NCI-H748 treated with DMSO at 0.1 percent for 48 hours (cell line): Measurements from ENCODE around the gene MALAT1.
"Not testable (repeated sequence)": the region's sequence is repeated elsewhere in the genome, so short reads cannot be mapped to it uniquely, and the experiment has no call there.

Source experiments
- DNase-seq: peaks from one replicate; lab custom pipeline; 2025; lab: John Stamatoyannopoulos, UW

MALAT1 gene

GRCh38 chr11:65498727-65498976 is 193 bp upstream of the MALAT1 start:
- no peak for DNase-seq

DNA sequence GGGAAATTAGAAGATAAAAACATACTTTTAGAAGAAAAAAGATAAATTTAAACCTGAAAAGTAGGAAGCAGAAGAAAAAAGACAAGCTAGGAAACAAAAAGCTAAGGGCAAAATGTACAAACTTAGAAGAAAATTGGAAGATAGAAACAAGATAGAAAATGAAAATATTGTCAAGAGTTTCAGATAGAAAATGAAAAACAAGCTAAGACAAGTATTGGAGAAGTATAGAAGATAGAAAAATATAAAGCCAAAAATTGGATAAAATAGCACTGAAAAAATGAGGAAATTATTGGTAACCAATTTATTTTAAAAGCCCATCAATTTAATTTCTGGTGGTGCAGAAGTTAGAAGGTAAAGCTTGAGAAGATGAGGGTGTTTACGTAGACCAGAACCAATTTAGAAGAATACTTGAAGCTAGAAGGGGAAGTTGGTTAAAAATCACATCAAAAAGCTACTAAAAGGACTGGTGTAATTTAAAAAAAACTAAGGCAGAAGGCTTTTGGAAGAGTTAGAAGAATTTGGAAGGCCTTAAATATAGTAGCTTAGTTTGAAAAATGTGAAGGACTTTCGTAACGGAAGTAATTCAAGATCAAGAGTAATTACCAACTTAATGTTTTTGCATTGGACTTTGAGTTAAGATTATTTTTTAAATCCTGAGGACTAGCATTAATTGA is 1.0 kb downstream of the MALAT1 start:
- peak; percentile 7 for DNase-seq

DNA sequence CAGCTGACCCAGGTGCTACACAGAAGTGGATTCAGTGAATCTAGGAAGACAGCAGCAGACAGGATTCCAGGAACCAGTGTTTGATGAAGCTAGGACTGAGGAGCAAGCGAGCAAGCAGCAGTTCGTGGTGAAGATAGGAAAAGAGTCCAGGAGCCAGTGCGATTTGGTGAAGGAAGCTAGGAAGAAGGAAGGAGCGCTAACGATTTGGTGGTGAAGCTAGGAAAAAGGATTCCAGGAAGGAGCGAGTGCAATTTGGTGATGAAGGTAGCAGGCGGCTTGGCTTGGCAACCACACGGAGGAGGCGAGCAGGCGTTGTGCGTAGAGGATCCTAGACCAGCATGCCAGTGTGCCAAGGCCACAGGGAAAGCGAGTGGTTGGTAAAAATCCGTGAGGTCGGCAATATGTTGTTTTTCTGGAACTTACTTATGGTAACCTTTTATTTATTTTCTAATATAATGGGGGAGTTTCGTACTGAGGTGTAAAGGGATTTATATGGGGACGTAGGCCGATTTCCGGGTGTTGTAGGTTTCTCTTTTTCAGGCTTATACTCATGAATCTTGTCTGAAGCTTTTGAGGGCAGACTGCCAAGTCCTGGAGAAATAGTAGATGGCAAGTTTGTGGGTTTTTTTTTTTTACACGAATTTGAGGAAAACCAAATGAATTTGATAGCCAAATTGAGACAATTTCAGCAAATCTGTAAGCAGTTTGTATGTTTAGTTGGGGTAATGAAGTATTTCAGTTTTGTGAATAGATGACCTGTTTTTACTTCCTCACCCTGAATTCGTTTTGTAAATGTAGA is 1.7 kb downstream of the MALAT1 start:
- DNase-seq = peak; percentile 29

- no peak for DNase-seq
These were observed 2.3 kb downstream of the MALAT1 start for GRCh38 chr11:65501186-65501471.

GRCh38 chr11:65501472-65502273 is 2.8 kb downstream of the MALAT1 start:
- DNase-seq = peak; percentile 12

DNA sequence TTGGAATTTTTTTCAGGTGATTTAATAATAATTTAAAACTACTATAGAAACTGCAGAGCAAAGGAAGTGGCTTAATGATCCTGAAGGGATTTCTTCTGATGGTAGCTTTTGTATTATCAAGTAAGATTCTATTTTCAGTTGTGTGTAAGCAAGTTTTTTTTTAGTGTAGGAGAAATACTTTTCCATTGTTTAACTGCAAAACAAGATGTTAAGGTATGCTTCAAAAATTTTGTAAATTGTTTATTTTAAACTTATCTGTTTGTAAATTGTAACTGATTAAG is 3.4 kb downstream of the MALAT1 start:
- no peak for DNase-seq

DNA sequence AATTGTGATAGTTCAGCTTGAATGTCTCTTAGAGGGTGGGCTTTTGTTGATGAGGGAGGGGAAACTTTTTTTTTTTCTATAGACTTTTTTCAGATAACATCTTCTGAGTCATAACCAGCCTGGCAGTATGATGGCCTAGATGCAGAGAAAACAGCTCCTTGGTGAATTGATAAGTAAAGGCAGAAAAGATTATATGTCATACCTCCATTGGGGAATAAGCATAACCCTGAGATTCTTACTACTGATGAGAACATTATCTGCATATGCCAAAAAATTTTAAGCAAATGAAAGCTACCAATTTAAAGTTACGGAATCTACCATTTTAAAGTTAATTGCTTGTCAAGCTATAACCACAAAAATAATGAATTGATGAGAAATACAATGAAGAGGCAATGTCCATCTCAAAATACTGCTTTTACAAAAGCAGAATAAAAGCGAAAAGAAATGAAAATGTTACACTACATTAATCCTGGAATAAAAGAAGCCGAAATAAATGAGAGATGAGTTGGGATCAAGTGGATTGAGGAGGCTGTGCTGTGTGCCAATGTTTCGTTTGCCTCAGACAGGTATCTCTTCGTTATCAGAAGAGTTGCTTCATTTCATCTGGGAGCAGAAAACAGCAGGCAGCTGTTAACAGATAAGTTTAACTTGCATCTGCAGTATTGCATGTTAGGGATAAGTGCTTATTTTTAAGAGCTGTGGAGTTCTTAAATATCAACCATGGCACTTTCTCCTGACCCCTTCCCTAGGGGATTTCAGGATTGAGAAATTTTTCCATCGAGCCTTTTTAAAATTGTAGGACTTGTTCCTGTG is 3.9 kb downstream of the MALAT1 start:
- peak; percentile 37 for DNase-seq

DNA sequence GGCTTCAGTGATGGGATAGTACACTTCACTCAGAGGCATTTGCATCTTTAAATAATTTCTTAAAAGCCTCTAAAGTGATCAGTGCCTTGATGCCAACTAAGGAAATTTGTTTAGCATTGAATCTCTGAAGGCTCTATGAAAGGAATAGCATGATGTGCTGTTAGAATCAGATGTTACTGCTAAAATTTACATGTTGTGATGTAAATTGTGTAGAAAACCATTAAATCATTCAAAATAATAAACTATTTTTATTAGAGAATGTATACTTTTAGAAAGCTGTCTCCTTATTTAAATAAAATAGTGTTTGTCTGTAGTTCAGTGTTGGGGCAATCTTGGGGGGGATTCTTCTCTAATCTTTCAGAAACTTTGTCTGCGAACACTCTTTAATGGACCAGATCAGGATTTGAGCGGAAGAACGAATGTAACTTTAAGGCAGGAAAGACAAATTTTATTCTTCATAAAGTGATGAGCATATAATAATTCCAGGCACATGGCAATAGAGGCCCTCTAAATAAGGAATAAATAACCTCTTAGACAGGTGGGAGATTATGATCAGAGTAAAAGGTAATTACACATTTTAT is 4.6 kb downstream of the MALAT1 start:
- peak; percentile 45 for DNase-seq

GRCh38 chr11:65503949-65504673 is 5.3 kb downstream of the MALAT1 start:
- peak; percentile 45 for DNase-seq

GRCh38 chr11:65504674-65505465 is 6.0 kb downstream of the MALAT1 start:
- DNase-seq = no peak

- DNase-seq = no peak
These were observed 6.8 kb downstream of the MALAT1 start for GRCh38 chr11:65505466-65506289.

DNA sequence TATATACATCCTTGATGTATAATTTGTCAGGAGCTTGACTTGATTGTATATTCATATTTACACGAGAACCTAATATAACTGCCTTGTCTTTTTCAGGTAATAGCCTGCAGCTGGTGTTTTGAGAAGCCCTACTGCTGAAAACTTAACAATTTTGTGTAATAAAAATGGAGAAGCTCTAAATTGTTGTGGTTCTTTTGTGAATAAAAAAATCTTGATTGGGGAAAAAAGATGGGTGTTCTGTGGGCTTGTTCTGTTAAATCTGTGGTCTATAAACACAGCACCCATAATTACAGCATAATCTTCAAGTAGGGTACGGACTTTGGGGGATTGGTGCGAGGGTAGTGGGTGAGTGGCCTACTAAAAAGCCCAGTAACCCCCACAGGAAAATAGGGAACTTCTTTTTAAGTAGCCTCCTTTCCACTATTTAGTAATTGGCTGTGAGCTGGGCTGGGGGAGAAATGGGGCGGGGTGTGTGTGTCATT is 7.5 kb downstream of the MALAT1 start:
- peak; percentile 39 for DNase-seq

GRCh38 chr11:65506772-65507505 is 8.1 kb downstream of the MALAT1 start:
- peak; percentile 76 for DNase-seq

DNA sequence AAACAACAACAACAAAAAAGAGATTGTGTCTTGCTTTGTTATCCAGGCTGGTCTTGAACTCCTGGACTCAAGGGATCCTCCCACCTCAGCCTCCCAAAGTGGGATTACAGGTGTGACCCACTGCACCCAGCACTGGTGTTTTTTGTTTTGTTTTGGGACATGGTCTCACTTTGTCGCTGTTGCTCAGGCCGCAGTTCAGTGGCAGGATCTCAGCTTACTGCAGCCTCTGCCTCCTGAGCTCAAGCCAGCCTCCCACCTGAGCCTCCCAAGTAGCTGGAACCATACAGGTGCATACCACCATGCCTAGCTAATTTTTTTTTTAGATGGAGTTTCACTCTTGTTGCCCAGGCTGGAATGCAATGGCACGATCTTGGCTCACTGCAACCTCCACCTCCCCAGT is 13.5 kb downstream of the MALAT1 start:
- DNase-seq = not testable (repeated sequence)

GRCh38 chr11:65516135-65516968 is 17.5 kb downstream of the MALAT1 start:
- no peak for DNase-seq

GRCh38 chr11:65518941-65519549 is 20.2 kb downstream of the MALAT1 start:
- not testable (repeated sequence) for DNase-seq

- DNase-seq = not testable (repeated sequence)
These were observed 23.1 kb downstream of the MALAT1 start for GRCh38 chr11:65521777-65522521.
